NCI-H510A (cell line): Measurements from ENCODE around the gene SLAMF9.

Experiments used
- DNase-seq: peaks from one replicate; lab custom pipeline; 2025; lab: John Stamatoyannopoulos, UW

The SLAMF9 gene

DNA sequence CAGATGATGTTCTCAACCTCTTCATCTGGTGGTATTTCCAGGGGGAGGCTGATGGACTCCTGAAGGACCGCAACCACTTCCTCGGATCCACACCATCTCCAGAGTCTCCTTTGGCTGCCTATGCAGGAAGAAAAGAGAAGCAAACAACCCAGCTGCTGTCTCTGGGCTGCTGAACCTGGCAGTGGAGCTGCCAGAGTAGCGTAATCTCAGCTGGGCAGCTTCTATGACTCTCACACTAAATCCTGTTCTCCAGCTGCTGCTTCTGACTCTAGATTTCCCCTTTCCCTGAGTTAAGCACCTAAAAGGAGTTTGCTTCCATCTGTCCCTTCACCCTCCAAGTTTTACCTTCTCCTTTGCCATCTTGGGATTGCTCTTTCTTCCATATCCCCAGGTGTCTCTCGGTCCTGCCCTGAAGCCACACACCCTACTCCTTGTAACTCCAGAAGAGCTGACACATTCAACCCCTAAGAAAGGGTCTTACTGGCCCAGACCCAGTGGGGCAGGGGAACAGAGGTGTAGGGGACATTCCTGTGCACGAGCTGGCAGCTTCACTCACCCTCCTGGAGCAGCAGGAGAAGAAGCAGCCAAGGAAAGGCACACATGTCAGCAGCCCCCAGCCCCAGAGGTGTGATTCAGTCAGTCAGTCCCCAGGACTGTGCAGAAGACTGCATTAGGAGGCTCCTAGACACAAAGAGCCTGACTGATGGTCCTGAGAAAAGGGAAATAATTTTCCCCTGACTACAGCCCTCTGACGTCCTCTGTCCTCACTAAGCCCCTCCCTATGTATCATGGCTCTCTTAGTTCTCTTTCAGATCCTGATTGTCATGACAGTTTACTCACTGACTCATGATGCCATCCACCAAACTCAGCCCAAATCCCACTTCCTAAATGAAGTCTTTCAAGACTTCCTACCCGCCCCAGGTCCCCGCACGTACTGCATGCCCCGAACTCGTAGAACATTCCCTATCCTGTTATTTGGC, at the start of gene SLAMF9:
Gene SLAMF9, minus strand, starts transcription at position 702 of the 980 bp plus-strand sequence. Its CDS starts 100 bp downstream, at position 602.
- DNase-seq, result no peak

DNA sequence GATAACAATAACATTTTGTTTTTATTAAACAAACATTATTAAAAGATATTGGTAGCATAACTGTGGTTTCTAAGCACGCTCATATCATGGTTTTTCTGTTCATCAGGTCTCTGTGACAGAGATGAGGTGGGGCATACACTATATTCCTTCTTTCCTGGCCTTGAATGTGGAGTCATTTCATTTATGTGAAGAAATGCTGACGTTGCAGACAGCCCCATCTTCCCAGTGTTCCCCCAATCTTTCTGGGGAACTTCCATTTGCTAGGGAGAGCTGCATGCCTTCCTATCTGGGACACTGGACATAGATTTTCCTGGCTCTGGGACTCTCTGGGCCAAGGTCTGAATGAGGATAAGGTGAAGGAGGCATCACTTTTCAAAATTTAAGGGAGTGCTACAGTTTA, 47.4 kb upstream of the SLAMF9 start:
- DNase-seq, result no peak

DNA sequence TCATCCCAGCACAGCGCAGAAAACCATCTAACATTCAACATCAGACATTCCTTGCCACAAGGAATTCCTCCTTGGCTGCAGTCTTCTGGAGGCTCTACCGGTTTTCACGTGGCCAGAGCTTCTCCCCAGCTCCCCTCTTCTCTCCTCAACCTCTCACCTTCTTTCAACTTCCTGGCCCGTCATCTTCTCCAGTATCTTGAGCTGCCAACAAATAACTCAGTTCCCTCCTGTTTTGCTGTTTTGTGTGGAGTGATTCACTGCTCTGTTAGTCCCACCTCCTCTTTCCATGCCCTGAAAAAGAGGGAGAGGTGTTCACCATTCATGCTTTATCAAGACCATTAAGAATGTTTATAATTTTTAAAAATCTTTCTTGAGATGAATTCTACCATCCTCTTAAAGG, 45.2 kb upstream of the SLAMF9 start:
- DNase-seq, result no peak

DNA sequence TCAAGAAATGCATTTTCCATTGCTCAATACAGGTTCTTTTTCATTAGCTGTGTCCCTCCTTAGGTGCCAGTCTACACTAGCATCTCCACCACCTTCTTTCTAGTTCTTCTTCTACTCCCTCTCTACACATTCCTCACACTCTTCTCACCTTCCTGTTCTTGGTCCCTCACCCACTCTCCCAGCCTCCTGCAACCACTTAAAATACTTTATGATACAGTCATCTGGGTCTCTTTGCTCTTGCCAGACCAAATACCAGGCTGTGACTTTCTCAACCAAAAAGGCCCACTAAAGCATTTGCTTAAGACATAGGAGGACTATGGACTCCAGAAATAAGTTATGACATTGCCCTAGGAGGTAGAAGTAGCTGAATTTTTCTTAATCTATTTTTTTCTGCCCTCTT, 42.6 kb upstream of the SLAMF9 start:
- no peak for DNase-seq

DNA sequence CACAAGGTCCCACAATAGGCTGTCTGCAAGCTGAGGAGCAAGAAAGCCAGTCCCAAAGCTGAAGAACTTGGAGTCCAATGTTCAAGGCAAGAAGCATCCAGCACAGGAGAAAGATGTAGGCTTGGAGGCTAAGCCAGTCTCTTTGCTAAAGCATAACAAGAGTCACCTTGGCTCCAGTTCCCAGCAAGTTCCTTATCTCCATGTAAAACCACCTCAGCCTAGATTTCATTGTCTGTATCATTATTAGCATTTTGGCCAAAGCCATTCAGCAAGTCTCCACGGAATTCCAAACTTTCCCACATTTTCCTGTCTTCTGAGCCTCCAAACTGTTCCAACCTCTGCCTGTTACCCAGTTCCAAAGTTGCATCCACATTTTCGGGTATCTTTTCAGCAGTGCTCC, 40.9 kb upstream of the SLAMF9 start:
- no peak for DNase-seq

DNA sequence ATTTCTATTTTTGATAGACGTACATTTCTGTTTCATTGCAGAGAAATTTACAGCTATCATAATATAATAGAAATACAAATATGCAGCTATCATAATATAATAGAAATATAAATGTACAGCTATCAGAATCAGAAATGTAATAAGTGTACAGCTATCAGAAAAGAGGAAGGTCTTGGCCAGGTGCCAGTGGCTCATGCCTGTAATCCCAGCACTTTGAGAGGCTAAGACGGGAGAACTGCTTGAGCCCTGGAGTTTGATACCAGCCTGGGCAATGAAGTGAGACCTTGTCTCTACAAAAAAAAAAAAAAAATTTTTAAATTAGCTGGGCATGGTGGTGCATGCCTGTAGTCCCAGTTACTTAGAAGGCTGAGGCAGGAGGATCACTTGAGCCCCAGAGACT, 39.9 kb upstream of the SLAMF9 start:
- no peak for DNase-seq

DNA sequence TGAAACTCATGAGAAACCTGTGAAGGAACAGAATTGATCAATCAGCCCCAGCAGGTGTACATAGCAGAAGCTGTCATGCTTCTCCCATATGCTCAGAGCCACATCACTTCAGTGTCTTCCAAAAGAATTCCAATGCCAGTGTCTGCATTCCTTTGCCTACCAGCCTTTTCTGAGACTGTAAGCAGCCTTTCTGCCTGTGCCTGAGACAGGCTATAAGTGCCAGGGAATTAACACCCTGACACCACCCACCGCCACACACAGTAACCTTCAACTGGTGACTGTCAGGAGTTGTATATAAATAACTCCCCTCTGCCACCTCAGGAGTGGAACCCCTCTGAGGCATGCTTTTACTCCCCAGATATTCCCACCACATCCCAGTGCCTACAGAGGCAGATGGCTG, 38.1 kb upstream of the SLAMF9 start:
- no peak for DNase-seq

DNA sequence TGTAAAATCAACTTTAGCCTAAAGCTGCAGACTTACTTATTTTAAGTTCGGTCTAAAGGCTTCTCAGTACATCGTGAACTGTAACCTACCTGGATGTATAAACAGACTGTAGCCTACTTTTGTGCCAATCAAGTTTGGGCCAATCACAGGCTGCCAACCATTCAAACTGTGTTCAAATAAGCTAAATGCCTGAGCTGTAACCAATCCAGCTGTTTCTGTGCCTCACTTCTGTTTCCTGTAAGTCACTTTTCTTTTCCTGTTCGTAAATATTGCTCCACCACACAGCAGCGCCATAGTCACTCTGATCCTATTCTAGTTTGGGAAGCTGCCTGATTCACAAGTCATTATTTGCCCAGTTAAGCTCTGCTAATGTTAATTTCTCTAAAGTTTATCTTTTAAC, 37.5 kb upstream of the SLAMF9 start:
- no peak for DNase-seq

DNA sequence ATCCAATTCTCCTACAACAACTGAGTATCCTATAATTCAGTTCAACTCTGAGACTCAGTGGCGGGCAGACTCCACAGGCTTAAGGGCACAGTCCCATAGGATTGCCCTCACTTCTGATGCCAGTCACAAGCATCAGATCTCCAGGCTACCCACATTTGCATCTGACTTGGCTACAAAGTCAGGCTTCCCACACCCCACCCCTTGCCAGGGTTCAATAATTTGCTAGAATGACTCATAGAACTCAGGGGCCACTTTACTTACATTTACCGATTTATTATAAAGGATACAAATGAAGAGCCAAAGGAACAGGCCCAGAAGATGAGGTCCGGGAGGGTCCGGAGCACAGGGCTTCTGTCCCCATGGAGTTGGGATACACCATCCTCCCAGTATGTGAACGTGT, 36.0 kb upstream of the SLAMF9 start:
- no peak for DNase-seq

DNA sequence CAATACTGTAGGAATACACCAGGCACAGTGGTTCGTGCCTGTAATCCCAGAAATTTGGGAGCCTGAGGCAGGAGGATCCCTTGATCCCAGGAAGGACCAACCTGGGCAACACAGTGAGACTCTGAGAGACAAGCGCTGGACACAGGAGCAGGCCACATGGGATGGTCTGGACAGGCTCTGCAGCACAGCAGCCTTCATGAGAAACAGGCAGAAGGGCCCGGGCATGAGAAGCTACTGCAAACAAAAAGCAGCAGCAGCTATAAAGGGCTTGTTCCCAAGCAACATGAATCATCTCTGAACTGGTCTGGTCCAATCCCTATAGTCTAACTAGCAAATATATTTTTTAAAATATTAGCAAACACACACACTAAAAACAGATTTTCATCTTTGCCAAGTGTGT, 35.5 kb upstream of the SLAMF9 start:
- no peak for DNase-seq

DNA sequence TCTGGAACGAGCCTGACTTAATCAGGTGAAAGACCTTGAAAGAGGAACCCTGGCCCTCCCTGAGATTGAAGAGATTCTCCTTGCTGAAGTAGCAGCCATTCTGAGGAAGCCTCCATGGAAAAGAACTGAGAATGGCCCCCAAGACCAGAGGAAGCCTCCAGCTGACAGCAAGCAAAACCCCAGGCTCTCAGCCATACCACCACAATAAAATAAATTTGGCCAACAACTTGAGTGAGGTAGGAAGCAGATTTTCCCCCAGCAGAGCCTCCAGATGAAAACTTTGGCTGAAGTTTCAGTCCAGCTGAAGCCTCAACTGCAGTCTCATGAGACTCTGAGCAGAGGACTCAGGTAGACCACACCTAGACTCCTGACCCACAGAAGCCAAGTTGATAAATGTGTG, 34.0 kb upstream of the SLAMF9 start:
- no peak for DNase-seq

DNA sequence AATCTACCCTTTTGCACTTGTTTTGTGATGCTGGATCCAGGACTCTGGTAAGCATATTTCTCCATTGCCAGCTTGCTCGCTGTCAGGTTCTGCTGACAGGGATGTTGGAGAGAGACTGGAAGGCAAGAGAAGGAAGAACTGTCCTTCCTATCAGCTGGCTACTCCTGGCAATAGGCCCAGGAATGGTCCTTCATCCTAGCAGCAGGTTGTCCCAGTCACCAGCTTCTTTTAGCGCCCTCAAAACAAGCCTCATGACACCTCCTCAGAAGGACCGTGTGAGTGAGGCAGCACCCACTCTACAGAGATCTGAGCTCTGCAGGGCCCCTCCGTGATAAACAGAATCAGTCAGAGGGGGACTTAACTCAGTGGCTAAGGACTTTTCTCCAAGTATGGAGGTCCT, 33.1 kb upstream of the SLAMF9 start:
- DNase-seq, result no peak

DNA sequence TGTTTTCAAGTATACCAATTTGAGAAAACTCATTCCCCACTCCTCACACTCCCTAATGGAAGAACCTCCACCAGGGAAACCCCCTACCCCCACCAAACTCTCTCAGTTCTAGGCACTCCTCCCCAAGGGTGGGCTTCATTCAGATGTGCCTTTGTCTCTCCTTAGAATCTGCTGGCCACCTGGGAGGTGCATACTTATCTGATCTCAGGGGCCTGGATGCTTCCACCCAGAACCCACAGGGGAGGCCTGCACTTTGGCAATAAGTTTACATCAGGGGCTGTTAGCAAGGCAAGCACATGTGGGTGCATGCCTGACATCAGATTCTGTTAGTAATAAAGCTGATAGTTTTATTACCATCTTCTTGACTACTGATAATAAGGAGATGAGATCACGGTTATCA, 32.5 kb upstream of the SLAMF9 start:
- no peak for DNase-seq

DNA sequence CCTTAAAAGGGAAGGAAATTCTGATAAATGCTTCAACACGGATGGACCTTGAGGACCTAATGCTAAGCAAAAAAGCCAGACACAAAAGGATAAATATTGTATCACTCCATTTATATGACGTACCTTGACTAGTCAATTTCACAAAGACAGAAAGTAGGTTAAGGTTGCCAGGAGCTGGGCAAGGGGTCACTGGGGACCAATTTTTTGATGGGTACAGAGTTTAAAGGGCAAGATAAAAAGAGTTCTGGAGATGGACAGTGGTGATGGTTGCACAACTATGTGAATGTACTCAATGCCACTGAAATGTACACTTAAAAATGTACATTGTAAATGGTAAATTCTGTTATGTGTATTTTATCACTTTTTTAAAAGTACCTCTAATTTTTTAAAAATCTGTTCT, 32.1 kb upstream of the SLAMF9 start:
- DNase-seq, result no peak

DNA sequence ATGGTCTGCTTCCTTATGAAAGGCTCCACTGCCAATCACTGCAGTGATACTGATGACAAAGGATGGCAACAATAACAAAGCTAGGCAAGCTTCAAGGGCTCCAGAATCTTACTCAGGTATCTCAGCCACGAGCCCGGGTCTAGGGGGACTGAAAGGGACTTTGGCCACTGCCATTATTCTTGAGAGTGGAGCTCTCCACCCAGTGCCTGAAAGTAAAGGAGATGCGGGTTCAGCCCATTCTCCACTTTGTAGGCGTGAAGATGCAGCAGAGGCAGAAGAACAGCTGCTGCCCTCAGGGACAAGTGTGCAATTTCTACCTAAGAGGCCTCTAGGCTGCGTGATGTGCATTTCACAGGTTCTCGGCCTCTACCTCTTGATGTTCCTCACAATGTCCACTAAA, 31.4 kb upstream of the SLAMF9 start:
- no peak for DNase-seq

DNA sequence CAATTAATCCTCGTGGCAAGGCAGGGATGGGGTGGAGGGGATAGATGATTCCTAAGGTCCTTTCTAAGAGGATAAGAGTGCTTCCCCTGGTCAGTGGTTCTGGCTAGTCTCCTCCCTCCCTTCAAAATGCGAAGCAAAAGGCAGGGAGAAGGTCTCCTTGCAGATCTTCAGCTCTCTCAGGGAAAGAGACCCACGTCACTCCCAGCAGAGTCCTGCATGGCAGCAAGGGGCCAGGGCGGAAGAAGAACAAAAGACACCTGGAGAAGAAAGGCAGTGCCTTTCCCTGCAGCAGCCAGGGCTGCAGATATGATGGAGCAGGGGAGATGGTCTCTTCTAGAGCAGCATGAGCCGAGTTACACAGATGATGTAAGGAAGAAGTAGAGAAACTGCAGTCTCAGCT, 29.6 kb upstream of the SLAMF9 start:
- no peak for DNase-seq

DNA sequence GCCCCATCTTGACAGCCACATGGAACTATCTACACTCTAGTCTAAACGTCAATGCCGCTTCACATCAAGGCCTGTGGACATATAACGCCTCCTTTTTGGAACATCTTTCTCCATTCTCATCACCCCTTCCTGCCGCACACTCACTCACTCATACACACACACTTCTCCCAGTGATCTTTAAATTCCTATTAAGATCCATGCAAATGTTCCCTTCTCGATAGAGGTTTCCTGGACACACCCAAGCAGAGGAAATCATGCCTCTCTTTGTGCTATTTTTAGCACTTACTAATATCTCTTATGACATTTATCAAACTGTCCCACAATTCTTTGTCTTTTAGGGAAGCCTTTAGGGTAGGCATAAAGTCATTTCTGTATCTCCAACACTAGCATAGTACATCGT, 28.2 kb upstream of the SLAMF9 start:
- DNase-seq, result no peak

DNA sequence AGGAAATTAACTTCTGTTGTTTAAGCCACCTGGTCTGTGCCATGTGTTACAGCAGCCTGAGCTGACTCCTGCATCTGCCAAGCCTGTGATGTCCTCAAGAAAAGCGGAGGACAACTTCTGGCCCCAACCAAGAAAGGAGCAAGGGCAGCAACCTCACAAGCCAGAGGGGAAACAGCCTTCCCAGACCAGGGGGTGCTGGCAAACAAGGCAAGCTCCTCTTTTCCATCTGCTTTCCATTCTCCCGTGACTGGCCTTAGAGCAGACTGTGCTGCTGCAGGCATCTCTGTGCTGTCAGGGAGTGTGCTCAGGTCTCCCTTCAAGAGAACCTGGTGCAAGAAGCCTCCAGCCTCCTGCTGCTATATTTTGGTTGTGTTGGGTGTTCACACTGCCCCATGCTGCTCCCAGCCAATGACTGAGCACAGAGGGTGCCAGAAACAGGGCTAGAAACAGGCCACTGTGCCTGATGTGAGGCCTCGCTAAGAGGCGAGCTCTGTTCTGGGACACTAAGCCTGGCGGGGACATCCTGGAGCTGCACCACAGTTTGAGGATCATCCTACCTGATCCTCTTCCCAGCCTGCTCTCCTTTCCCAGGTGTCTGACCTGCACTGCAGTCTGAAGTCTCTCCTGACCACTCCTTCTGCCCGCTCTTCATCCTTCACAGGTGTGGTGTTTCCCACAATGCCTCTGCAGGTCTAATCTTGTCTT, 27.5 kb upstream of the SLAMF9 start:
- DNase-seq, result no peak

DNA sequence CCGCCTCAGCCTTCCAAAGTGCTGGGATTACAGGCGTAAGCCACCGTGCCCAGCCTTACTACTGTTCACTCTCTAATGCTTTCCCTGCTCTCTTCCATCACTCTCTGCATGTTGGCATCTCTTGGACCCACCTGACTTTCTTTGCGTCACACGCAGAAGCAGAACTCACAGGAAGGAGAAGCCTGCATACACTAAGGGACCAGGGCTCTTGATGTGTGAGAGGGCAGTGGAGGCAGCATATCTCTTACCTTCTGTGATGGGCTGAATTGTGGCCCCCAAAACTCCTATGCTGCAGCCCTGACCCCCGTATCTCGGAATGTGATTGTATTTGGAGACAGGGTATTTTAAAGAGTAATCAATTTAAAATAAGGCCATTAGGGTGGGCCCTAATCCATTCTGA, 26.7 kb upstream of the SLAMF9 start:
- DNase-seq, result no peak

DNA sequence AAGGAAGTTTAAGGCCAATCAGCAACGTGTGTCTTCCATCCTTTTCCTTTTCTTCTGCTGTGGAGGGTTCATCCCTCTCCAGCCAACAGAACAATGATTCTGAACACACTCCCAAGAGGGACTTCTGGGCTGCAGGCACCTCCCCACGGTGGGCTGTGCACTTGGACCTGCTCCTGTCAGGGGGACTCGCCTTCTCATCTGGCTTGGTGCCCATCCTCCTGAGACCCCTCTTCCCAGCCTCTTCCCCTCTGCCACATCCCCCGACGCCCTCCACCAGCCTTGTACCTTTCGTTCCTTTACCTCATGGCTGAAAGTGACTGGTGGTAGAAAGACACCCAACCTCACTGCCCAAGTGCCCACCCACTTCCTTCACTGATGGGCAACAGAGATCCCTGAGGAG, 26.0 kb upstream of the SLAMF9 start:
- DNase-seq, result no peak

DNA sequence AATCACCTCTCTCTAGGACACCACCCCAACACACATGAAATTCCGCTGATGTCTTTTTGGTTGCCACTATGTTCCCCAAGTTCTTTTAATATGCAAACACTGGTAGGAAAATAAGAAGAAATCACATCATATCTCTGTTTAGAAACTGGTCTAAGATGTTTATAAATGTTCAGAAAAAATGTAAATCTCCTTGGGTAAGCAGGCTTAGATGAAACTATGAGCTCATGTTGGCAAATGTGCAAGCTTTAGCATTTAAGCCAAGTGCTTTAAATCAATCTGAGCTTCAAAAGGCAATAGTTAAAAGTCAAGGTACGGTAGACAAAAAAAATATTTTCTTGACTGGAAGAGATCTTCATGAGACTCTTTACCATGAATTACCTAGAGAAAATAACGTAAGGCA, 25.2 kb upstream of the SLAMF9 start:
- no peak for DNase-seq

DNA sequence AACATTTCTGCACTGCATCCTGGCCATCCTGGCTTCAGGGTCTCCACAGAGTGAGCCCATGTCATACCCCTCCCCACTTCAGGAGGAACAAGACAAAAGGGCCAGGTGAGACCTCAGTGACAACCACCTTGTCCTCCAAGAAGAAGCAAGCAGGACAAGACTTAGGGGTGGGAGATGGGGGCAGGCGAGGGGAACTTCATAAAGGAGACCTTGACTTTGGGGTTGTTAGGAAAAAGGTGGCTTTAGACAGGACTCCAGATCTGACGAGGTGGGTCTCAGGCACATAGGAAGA, 24.0 kb upstream of the SLAMF9 start:
- no peak for DNase-seq

DNA sequence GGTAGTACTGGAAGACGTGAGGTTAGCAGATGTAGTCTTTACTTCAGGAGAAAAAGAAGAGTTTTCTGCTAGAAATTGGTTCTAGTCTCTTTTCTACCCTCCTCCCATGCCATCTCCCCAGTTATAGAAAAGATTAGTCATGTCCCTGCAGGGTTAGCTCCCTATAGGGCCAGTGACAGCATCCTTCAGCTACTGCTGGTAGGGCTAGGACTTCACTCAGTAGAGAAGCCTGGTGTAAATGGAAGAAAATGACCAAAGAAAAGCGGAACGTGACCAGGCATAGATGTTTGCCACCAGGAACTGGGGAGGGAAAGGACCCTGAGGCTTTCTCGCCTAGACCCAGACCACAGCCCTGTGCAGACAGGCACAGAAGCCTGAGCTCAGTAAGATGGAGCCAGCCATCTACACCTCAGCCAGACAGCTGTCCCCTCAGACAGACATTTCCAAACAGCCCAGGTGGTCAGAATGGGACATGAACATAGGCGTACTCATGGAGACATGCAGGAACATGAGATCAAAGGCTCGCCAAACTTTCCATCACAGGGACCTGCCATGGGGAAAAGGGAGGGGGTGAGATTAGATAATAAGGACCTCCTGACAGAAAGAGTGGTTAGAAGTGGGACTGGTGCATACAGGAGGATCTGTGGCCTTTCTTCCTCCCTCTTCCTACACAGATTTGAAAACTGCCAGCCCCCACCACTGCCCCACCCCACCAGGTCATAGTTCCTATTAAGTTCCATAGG, 23.5 kb upstream of the SLAMF9 start:
- no peak for DNase-seq
